Endothelial cell (in vitro differentiated cells): ENCODE measurements around the gene C4B. TPM values are rescaled to one million over a fixed set of nuclear protein-coding genes. Genes with fewer than 3 reads are reported as not detected.
A peak's percentile ranks its signal among the peaks of the same experiment; 100 is the strongest.
"Not testable (repeated sequence)": the region's sequence is repeated elsewhere in the genome, so short reads cannot be mapped to it uniquely, and the experiment has no call there.

Experiments used
- DNase-seq: peaks from one replicate; pipeline ENCODE4 v3.0.0; 2021; ENCODE audit warnings: low spot score
- H3K27ac Mint-ChIP-seq: one replicate; pipeline ENCODE4 v1.8.0; 2021; ENCODE audit warnings: mixed read lengths, inconsistent platforms; ENCODE audit not compliant: unreplicated experiment
- H3K27me3 Mint-ChIP-seq: one replicate; pipeline ENCODE4 v1.8.0; 2021; ENCODE audit warnings: mild to moderate bottlenecking, moderate library complexity, mixed read lengths, inconsistent platforms; ENCODE audit not compliant: unreplicated experiment
- H3K36me3 Mint-ChIP-seq: one replicate; pipeline ENCODE4 v1.8.0; 2021; ENCODE audit warnings: mild to moderate bottlenecking, low read depth, mixed read lengths, inconsistent platforms; ENCODE audit not compliant: unreplicated experiment
- H3K4me1 Mint-ChIP-seq: one replicate; pipeline ENCODE4 v1.8.0; 2021; ENCODE audit warnings: mild to moderate bottlenecking, mixed read lengths, inconsistent platforms; ENCODE audit not compliant: unreplicated experiment
- H3K4me3 Mint-ChIP-seq: one replicate; pipeline ENCODE4 v1.8.0; 2021; ENCODE audit warnings: mild to moderate bottlenecking, mixed read lengths, inconsistent platforms; ENCODE audit not compliant: unreplicated experiment
- H3K9me3 Mint-ChIP-seq: one replicate; pipeline ENCODE4 v1.8.0; 2021; ENCODE audit warnings: mixed read lengths, inconsistent platforms; ENCODE audit not compliant: unreplicated experiment
- total RNA-seq: library from RNA; stranded (reverse); fragmentation: NEBNext Ultra II Directional; extraction: Animal tissue kit (Norgen Biotek cat#: 25700); gene quantifications from one replicate; pipeline ENCODE4 v1.2.1, GENCODE V29; 2021; ENCODE audit not compliant: unreplicated experiment
- TF ChIP-seq, protein P1 (sequence below): fragments of 200-600 bp; sonication (generic); IDR thresholded peaks from one replicate; pipeline ENCODE4 v1.5.0; 2021; ENCODE audit warnings: antibody characterized with exemption; ENCODE audit not compliant: unreplicated experiment

C4B gene
- total RNA-seq, 1 donor from 2014 or later: 4.6 TPM

DNA sequence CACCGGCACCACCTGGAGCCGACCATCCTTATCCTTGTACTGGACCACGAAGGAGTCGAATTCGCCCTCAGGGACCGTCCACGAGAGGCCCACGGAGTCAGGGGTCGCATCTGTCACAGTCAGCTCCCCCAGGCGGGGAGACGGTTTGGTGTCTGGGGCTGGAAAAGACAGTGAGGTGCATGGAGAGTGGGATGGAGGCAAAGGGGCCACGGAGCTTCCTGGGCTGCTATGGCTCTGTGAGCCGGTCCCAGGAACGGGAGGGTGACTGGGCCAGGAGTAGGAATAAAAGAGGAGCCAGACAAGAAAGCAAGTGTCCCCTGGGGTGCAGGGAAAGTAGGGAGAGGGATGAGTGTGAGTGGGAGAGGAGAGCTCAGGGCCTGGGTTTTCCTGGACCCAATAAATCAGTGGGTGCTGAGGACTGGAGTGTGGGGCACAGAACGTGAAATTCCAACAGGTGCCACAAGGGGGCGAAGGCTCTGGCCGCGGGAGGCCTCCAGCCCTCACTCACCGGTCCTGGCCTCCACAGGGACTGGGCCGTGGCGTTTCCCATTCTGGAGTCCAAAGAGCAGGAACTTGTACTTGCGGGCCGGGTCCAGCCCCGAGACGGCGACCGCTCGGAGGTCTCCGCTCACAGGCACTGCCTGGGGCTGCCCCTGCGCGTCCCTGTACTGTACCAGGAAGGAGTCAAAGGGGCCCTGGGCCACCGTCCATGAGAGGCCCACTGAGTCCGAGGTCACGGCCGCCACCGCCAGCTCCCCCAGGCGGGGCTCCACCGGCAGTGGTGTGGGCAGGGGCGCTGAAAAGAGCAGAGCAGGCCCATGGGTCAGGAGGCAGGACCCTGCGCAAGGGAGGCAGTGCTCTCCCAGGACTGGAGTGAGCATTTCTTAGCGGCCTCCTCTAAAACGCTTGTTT is 33.5 kb downstream of the C4B start:
- peak; percentile 73 for DNase-seq
- no peak overlapping the region for H3K4me3 Mint-ChIP-seq
- H3K4me1 Mint-ChIP-seq: peaks cover 5% of the 10 kb centered on the region
- no peaks in the 10 kb centered on the region for H3K9me3 Mint-ChIP-seq
- H3K27me3 Mint-ChIP-seq: peaks cover 9% of the 10 kb centered on the region
- H3K36me3 Mint-ChIP-seq: peaks cover 7% of the 10 kb centered on the region
- TF ChIP-seq, protein P1, sequence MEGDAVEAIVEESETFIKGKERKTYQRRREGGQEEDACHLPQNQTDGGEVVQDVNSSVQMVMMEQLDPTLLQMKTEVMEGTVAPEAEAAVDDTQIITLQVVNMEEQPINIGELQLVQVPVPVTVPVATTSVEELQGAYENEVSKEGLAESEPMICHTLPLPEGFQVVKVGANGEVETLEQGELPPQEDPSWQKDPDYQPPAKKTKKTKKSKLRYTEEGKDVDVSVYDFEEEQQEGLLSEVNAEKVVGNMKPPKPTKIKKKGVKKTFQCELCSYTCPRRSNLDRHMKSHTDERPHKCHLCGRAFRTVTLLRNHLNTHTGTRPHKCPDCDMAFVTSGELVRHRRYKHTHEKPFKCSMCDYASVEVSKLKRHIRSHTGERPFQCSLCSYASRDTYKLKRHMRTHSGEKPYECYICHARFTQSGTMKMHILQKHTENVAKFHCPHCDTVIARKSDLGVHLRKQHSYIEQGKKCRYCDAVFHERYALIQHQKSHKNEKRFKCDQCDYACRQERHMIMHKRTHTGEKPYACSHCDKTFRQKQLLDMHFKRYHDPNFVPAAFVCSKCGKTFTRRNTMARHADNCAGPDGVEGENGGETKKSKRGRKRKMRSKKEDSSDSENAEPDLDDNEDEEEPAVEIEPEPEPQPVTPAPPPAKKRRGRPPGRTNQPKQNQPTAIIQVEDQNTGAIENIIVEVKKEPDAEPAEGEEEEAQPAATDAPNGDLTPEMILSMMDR: peak; percentile 88
- H3K27ac Mint-ChIP-seq: no peak overlapping the region

DNA sequence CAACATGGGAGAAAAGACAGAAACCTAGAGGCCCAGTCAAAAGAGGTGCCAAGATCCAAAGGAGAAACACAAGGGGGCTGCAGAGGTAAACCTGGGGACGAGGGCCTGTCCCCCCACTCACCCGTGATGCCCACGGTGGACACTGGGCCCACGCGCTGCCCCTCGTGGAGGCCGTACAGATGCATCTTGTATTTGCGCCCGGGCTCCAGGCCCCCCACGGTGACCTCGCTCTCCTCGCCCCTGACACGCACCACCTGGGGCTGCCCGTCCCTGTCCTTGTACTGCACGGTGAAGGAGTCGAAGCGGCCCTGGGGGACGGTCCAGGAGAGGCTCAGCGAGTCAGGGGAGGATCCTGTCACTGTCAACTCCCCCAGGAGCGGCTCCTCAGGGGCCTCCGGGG is 34.6 kb downstream of the C4B start:
- H3K27ac Mint-ChIP-seq: peak overlapping the region; percentile 12
- H3K4me1 Mint-ChIP-seq, DNase-seq, H3K4me3 Mint-ChIP-seq, H3K36me3 Mint-ChIP-seq, H3K9me3 Mint-ChIP-seq: not testable (repeated sequence)
- peaks cover 13% of the 10 kb centered on the region for H3K27me3 Mint-ChIP-seq

DNA sequence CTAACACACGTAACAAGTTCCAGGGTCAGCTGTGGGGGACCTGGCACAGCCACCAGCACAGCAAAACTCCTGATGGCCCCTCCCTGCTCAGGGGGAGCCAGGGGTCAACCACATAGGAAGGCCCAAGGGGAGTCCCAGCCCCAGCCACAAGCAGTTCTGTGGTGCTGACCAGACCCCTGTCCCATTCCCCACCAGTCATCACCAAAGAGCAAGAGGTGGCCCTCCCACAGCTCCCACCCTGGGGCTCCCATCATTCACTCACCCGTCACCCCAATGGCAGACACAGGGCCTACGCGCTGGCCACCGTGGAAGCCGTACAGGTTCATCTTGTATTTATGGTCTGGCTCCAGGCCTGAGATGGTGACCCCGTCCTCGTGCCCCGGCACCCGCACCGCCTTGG is 35.1 kb downstream of the C4B start:
- H3K9me3 Mint-ChIP-seq, DNase-seq, H3K4me1 Mint-ChIP-seq, H3K36me3 Mint-ChIP-seq, H3K27ac Mint-ChIP-seq, H3K4me3 Mint-ChIP-seq: not testable (repeated sequence)
- H3K27me3 Mint-ChIP-seq: peaks cover 17% of the 10 kb centered on the region

DNA sequence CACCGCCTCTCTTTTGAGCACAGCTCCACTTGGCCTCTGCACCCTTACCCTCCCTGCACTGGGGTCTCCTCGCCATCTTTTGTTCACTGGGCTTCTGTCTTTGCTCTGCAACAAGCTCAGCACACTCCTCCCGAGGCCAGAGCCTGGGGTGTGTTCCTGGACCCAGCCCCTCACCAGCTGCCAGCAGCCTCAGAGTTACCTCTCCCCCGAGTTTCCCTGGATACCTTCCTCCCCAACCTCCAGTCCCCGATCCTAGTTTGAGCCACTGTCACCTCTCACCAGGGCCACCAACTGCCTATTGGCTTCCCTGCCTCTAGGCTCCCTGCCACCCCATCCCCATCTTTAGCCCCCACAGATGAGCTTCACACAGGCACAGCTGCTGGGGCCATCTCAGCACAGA is 36.0 kb downstream of the C4B start:
- no peaks in the 10 kb centered on the region for H3K9me3 Mint-ChIP-seq
- peaks cover 7% of the 10 kb centered on the region for H3K36me3 Mint-ChIP-seq
- H3K27me3 Mint-ChIP-seq: peaks cover 17% of the 10 kb centered on the region
- peaks cover 5% of the 10 kb centered on the region for H3K4me1 Mint-ChIP-seq
- no peak overlapping the region for H3K27ac Mint-ChIP-seq
- no peak overlapping the region for H3K4me3 Mint-ChIP-seq
- TF ChIP-seq, protein P1: no peak
- no peak for DNase-seq

DNA sequence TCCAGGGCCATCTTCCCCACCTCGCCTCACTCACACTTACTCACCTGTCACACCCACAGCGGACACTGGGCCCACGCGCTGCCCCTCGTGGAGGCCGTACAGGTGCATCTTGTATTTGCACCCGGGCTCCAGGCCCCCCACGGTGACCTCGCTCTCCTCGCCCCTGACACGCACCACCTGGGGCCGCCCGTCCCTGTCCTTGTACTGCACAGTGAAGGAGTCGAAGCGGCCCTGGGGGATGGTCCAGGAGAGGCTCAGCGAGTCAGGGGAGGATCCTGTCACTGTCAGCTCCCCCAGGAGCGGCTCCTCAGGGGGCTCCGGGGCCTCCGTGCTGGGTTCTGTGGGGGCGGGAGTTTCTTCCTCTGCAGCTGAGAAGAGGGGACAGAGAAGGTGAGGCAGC is 38.0 kb downstream of the C4B start:
- DNase-seq: not testable (repeated sequence)
- H3K27me3 Mint-ChIP-seq: peaks cover 17% of the 10 kb centered on the region

DNA sequence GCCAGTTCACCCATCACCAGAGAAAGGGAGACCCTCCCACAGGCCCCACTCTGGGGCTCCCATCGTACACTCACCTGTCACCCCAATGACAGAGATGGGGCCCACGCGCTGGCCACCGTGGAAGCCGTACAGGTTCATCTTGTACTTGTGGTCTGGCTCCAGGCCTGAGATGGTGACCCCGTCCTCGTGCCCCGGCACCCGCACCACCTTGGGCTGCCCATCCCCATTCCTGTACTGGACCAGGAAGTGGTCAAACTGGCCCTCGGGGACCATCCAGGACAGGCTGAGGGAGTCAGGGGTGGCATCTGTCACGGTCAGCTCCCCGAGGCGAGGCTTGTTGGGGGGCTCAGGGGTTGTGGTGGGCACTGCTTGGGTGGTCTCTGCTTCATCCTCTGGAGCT is 38.7 kb downstream of the C4B start:
- not testable (repeated sequence) for H3K36me3 Mint-ChIP-seq, H3K27ac Mint-ChIP-seq, H3K4me1 Mint-ChIP-seq, H3K4me3 Mint-ChIP-seq, DNase-seq, H3K9me3 Mint-ChIP-seq
- peaks cover 13% of the 10 kb centered on the region for H3K27me3 Mint-ChIP-seq

More for the DNA sequence above, 38.0 kb downstream of the C4B start:
- not testable (repeated sequence) for H3K4me3 Mint-ChIP-seq, H3K36me3 Mint-ChIP-seq, H3K27ac Mint-ChIP-seq, H3K4me1 Mint-ChIP-seq, H3K9me3 Mint-ChIP-seq

DNA sequence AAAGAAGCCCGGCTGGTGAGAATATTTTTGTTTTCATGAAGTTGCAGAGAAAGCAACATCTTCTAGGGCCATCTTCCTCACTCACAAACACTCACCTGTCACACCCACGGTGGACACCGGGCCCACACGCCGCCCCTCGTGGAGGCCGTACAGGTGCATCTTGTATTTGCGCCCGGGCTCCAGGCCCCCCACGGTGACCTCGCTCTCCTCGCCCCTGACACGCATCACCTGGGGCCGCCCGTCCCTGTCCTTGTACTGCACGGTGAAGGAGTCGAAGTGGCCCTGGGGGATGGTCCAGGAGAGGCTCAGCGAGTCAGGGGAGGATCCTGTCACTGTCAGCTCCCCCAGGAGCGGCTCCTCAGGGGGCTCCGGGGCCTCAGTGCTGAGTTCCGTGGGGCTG is 41.2 kb downstream of the C4B start:
- peaks cover 11% of the 10 kb centered on the region for H3K27me3 Mint-ChIP-seq
- H3K36me3 Mint-ChIP-seq, H3K9me3 Mint-ChIP-seq, H3K4me3 Mint-ChIP-seq, DNase-seq, H3K4me1 Mint-ChIP-seq, H3K27ac Mint-ChIP-seq: not testable (repeated sequence)
